GM12801 (cell line): ENCODE results near the gene EP400.

Experiments
- TF ChIP-seq, protein P1 (sequence below): IDR thresholded peaks from one replicate; pipeline ENCODE4 v1.5.1; 2011; ENCODE audit warnings: control low read depth; ENCODE audit not compliant: insufficient read length; ENCODE audit errors: extremely low read depth

EP400 gene

DNA sequence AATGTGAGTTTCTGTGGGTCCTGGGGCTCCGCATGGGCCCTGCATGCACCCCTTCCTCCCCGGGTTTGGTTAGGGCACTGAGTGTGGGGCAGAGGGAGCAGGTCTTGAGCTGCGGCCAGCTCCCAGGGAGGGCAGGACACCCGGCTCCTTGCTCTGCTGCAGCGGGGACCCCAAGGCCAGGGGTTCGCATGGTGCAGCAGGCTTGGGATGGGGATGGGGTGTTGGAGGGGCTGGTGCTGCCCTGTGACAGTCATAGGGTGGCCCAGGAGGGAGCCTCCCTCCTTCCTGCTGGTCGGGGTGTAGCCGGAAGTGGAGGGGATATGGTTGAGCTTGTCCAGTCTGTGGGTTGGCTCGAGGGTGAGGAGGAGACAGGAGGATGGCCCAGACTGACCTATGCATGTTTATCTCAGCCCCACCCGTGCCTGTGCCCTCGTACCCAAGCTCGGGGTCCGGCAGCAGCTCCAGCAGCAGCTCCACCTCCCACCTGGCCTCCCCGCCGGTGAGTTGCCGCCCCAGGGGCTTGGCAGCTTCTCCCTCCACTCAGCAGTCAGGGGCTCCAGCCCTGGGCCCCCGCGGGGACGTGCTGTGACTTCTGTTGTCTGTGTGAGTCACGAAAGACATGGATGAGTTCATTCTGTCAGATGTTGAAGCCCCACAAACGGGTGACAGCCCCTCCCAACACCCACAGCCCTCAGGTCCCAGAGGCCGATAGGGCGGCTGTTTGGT, 39.3 kb upstream of the EP400 start:
- TF ChIP-seq, protein P1, sequence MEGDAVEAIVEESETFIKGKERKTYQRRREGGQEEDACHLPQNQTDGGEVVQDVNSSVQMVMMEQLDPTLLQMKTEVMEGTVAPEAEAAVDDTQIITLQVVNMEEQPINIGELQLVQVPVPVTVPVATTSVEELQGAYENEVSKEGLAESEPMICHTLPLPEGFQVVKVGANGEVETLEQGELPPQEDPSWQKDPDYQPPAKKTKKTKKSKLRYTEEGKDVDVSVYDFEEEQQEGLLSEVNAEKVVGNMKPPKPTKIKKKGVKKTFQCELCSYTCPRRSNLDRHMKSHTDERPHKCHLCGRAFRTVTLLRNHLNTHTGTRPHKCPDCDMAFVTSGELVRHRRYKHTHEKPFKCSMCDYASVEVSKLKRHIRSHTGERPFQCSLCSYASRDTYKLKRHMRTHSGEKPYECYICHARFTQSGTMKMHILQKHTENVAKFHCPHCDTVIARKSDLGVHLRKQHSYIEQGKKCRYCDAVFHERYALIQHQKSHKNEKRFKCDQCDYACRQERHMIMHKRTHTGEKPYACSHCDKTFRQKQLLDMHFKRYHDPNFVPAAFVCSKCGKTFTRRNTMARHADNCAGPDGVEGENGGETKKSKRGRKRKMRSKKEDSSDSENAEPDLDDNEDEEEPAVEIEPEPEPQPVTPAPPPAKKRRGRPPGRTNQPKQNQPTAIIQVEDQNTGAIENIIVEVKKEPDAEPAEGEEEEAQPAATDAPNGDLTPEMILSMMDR = no peak

DNA sequence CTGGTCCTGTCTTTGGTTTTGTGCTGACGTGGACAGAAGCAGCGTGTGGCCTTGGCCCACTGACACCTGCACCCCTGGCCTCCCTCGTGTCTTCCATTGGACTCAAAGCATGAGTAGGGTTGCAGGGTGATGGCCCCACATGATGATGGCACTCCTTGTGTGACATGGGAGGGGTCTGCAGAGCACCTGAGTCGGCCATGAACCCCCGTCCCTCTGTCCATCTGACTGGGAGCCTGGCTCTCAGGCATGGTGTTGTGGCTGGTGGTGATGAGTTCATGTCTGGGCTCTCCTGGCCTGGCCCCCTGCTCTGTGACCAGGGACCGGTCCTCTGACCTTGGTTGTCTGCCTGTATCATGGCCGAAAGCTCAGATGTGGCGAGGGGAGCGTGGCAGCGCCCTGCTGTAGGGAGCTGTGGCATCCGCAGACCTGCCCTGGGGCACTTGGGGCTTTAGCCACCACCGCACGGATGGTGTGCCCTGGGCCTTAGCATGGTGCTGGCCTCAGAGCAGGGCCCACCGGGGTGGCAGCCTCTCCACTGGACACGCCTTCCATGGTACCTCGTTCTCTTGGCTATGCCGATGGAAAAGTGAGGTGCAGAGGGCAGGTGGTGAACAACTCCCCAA, 38.6 kb upstream of the EP400 start:
- TF ChIP-seq, protein P1 = no peak

DNA sequence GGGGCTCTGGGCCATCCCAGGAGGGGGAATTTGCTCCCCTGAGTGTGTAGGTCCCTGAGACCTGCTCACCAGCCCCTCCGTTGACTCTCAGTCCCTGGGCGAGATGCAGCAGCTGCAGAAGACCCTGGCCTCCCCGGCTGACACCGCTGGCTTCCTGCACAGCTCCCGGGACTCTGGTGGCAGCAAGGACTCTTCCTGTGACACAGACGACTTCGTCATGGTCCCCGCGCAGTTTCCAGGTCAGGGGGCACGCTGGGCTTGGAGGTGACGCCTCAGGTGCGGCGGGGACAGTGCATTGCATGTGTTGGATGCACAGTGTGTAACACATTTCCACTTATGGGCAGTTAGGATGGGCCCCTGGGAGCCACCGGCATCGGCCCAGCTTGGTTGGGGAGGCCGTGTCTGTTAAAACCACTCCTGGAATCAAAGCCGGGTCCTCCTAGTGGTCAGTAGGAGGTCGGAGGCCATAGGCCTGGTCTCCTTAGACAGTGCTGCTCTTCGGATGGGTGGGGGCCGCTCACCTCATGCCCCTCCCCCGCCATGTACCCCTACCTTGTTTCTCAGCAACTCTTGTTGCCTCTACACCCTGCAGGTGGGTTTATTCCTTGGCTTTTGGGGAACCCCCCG, 37.8 kb upstream of the EP400 start:
- TF ChIP-seq, protein P1 = no peak

DNA sequence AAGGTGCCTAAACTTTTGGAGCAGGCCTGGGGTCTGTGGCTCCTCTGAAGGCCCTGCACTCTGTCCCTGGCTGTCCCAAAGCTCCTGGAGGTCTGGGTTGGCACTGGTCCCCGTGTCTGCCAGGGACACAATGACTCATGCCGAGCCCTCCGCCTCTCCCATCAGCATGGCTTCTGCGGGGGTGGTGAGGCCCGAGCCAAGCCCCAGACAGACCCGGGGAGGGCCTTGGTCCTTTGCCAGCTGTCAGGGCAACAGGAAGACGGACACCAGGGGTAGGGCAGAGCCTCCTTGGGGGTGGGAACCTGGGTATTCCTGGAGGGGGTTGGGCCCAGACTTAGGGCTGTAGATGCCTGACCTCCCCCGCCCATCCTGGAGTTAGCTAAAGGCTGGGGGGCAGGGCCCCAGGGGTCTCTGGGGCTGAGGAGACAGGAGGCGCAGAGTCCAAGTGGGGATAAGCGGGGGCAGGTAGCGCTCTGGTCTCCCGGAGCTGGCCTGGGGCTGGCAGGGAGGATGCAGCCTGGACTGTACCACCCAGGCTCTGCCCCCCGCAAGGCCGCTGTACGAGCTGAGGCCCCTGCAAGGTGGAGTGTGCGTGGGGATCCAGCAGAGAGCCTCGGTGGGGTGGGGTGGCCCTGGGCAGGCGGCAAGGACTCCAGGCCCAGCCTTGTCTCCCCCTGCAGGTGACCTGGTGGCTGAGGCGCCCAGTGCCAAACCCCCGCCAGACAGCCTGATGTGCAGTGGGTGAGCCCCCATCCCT, 37.0 kb upstream of the EP400 start:
- TF ChIP-seq, protein P1 = no peak

DNA sequence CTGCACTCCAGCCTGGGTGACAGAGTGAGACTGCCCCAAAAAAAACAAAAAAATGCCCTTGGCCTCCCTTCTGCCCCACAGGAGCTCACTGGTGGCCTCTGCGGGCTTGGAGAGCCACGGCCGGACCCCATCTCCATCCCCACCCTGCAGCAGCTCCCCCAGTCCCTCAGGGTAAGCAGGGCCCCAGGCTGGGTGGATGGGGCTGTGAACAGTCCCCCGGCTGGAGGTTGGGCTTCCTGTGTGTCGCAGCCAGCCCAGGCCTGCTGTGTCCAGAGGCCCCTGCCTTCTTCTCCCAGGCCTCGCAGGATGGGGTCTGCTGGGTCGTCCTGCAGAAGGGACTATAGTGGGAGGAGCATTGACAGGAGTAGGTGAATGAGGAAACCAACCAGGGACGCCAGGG, 36.1 kb upstream of the EP400 start:
- TF ChIP-seq, protein P1 = no peak

DNA sequence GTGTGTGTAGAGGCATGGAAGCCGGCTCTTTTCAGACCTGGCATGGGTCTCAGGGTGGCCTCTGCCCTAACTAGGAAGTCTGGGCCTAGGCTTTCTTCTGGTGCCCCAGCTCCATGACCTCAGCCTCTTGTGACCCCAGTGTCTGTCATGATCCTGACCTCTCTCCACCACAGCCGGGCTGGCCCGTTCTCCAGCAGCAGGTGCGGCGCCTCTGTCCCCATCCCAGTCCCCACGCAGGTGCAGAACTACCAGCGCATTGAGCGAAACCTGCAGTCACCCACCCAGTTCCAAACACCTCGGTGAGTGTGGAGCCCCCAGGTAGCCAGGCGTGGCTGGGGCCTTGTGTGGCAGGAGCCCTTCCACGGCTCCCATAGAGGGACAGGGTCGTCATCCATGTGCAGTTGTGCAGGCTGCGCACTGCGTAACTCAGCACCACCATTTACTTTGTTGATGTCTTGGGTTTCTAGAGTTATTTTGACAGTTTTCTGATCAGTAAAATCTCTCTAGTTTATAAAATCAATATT, 35.5 kb upstream of the EP400 start:
- TF ChIP-seq, protein P1 = no peak
